SK-N-SH treated with all-trans-retinoic acid at 6 μM for 48 hours (cell line): ENCODE measurements around the gene ZNF280C.

ENCODE experiments used
- BACH2 ChIP-seq: fragments of 250-450 bp; sonication (Bioruptor Pico); IDR thresholded peaks from 2 replicates; pipeline ENCODE4 v1.9.0; 2021; ENCODE audit warnings: mild to moderate bottlenecking, borderline replicate concordance
- SNAI2 ChIP-seq: fragments of 250-450 bp; sonication (Bioruptor Pico); IDR thresholded peaks from 2 replicates; pipeline ENCODE4 v1.5.0; 2020; ENCODE audit warnings: mild to moderate bottlenecking, moderate library complexity
- ZNF565 ChIP-seq: fragments of 450-650 bp; formaldehyde crosslinking; conservative IDR thresholded peaks from 2 replicates; pipeline ENCODE4 v1.5.0; 2020; ENCODE audit warnings: low read depth, mild to moderate bottlenecking, moderate library complexity

DNA sequence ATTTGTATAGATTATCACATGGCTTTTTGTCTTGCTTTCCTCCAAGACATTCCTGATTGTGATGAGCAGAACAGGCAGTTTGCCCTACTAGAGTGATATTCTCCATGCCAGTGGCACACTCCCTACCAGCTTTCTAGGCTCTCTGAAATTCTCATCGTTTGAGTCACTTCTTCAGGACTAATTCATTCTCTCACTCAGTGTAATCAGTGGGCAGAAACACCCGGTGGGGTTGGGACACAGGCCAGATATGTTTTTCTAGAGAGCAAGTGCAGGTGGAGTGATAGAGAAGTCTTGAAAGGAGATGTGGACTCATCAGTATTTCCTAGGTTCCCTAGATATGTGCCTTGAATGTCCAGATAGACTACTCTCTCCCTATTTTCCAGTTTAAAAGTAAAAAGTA lies 83.8 kb downstream of the ZNF280C start:
- no peak for TF ChIP-seq ZNF565 (CRISPR knock-in tag)
- no peak for TF ChIP-seq SNAI2 (CRISPR knock-in tag)
- no peak for TF ChIP-seq BACH2 (CRISPR knock-in tag)
